GM21526 (cell line): Measurements from ENCODE around the gene HDHD2.

ENCODE experiments used
- ATAC-seq: cut with Tn5 transposase; IDR thresholded peaks from one replicate; pipeline ENCODE4 v1.9.1; 2021; ENCODE audit warnings: moderate library complexity; ENCODE audit not compliant: unreplicated experiment, low FRiP score

Gene HDHD2

GRCh38 chr18:47075098-47075883, 75.0 kb downstream of the HDHD2 start:
- ATAC-seq: no peak

GRCh38 chr18:47067648-47068047, 82.7 kb downstream of the HDHD2 start:
- ATAC-seq: no peak

- ATAC-seq: no peak
These were observed 87.2 kb downstream of the HDHD2 start for GRCh38 chr18:47063096-47063495.

- ATAC-seq: no peak
These were observed 87.8 kb downstream of the HDHD2 start for GRCh38 chr18:47062471-47062870.
